Testis (tissue), 2 donors: ENCODE results near the gene NRXN3.

Source experiments
- CTCF ChIP-seq, 3 experiments: fragments of 450-650 bp in 2 of 3; fragments of 200-600 bp in 1 of 3; sonication (generic) in 1 of 3; IDR thresholded peaks; one replicate each; pipeline ENCODE4 v1.5.1; 2016 to 2019; ENCODE audit warnings: antibody characterized with exemption in 3 of 3, mild to moderate bottlenecking in 2 of 3, moderate library complexity in 1 of 3
- POLR2A ChIP-seq: fragments of 450-650 bp; IDR thresholded peaks from one replicate; pipeline ENCODE4 v1.6.1; 2017; ENCODE audit warnings: antibody characterized with exemption, mild to moderate bottlenecking, moderate library complexity

- TF ChIP-seq POLR2A (no peak), CTCF (IDR thresholded peaks at IDR 0.05) (no peak)
Observed at GRCh38 chr14:79453276-79453675, 1283.1 kb downstream of the NRXN3 start.
